ENCODE data around the gene APP.

The APP gene

DNA sequence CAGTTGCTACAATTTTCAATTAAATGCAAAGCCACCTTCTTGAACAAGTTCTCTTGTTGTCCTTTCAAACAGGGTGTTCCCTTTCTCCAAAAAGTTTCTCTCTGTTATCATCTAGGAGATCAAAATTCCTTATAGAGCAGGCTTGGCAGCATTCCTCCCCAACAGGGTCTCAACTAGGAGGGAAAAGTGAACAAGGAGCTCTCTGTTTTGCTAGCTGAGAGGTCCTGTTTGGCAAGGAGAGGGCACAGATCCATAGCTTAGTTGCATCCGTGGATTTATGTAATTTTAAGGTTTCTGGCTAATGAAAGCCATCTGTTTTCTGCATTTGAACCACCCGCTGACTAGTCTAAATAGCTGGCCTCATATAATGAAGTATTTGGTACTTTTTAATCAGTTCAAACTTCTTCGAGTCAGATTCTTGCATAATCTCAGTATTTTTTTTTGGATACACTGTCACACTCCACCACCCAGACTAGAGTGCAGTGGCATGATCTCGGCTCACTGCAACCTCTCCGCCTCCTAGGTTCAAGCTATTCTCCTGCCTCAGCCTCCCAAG lies 54.0 kb downstream of the APP start:
- no peak for TF ChIP-seq EZH2phosphoT487 (IDR thresholded peaks at IDR 0.05; ENCODE audit: borderline replicate concordance, low read length)
- TF ChIP-seq, protein P1, sequence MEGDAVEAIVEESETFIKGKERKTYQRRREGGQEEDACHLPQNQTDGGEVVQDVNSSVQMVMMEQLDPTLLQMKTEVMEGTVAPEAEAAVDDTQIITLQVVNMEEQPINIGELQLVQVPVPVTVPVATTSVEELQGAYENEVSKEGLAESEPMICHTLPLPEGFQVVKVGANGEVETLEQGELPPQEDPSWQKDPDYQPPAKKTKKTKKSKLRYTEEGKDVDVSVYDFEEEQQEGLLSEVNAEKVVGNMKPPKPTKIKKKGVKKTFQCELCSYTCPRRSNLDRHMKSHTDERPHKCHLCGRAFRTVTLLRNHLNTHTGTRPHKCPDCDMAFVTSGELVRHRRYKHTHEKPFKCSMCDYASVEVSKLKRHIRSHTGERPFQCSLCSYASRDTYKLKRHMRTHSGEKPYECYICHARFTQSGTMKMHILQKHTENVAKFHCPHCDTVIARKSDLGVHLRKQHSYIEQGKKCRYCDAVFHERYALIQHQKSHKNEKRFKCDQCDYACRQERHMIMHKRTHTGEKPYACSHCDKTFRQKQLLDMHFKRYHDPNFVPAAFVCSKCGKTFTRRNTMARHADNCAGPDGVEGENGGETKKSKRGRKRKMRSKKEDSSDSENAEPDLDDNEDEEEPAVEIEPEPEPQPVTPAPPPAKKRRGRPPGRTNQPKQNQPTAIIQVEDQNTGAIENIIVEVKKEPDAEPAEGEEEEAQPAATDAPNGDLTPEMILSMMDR (IDR thresholded peaks at IDR 0.05; ENCODE audit: low read depth, low read length, poor library complexity, severe bottlenecking), result no peak
- no peaks in the 10 kb centered on the region for H3K27me3 ChIP-seq (ENCODE audit: control insufficient read depth, low read length)
- no peaks in the 10 kb centered on the region for H3K9me3 ChIP-seq (ENCODE audit: control insufficient read depth, insufficient read depth, low read length)
- H3F3A ChIP-seq (ENCODE audit: control insufficient read depth, insufficient read depth), result no peaks in the 10 kb centered on the region
- H3K27ac ChIP-seq (ENCODE audit: low read depth, low read length), result no peak overlapping the region
- H4K20me1 ChIP-seq (ENCODE audit: control insufficient read depth, insufficient read depth, low read depth, low read length), result no peaks in the 10 kb centered on the region
- no peaks in the 10 kb centered on the region for H3K36me3 ChIP-seq (ENCODE audit: control insufficient read depth, low read length)
- H3K4me1 ChIP-seq (ENCODE audit: control insufficient read depth, low read length), result no peaks in the 10 kb centered on the region
- H3K9me2 ChIP-seq (replicated peaks; ENCODE audit: control insufficient read depth, low read length), result no peaks in the 10 kb centered on the region
- H3K4me3 ChIP-seq (ENCODE audit: low read length), result no peak overlapping the region
- no peaks in the 10 kb centered on the region for H3K79me2 ChIP-seq (ENCODE audit: control insufficient read depth, low read length)
- H3K4me2 ChIP-seq (ENCODE audit: low read length), result no peak overlapping the region

- no peaks in the 10 kb centered on the region for H3K9me2 ChIP-seq (replicated peaks; ENCODE audit: control insufficient read depth, low read length)
- H3K27ac ChIP-seq (ENCODE audit: low read depth, low read length), result no peak overlapping the region
- H3K4me1 ChIP-seq (ENCODE audit: control insufficient read depth, low read length), result no peaks in the 10 kb centered on the region
- H3K4me3 ChIP-seq (ENCODE audit: low read length), result no peak overlapping the region
- H3K36me3 ChIP-seq (ENCODE audit: control insufficient read depth, low read length), result no peaks in the 10 kb centered on the region
- H3K9me3 ChIP-seq (ENCODE audit: control insufficient read depth, insufficient read depth, low read length), result no peaks in the 10 kb centered on the region
- H3K79me2 ChIP-seq (ENCODE audit: control insufficient read depth, low read length), result no peaks in the 10 kb centered on the region
- no peak overlapping the region for H3K4me2 ChIP-seq (ENCODE audit: low read length)
- no peaks in the 10 kb centered on the region for H3K27me3 ChIP-seq (ENCODE audit: control insufficient read depth, low read length)
- TF ChIP-seq, protein P1 (IDR thresholded peaks at IDR 0.05; ENCODE audit: low read depth, low read length, poor library complexity, severe bottlenecking), result no peak
- no peak for TF ChIP-seq EZH2phosphoT487 (IDR thresholded peaks at IDR 0.05; ENCODE audit: borderline replicate concordance, low read length)
- no peaks in the 10 kb centered on the region for H4K20me1 ChIP-seq (ENCODE audit: control insufficient read depth, insufficient read depth, low read depth, low read length)
- H3F3A ChIP-seq (ENCODE audit: control insufficient read depth, insufficient read depth), result no peaks in the 10 kb centered on the region
These were observed 54.7 kb downstream of the APP start for GRCh38 chr21:26115899-26116298.

DNA sequence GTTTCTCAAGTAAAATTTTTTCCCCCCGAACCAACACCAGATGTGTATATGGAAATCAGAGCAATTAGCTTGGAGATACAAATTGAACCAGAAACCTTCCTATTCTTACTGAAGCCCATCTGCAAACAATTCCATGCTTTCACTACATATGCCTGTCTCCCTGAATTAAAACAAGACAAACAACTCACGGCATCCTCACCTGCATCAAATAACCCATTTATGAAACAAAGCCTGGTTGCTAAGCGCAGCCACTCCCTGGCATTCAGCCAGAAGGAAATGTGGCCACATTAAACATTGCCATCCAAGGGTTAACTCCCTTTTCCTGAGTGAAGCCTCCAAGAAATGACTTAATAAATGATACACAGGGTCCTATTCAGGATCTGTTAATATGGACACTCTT lies 55.3 kb downstream of the APP start:
- H3K4me1 ChIP-seq (ENCODE audit: control insufficient read depth, low read length), result no peaks in the 10 kb centered on the region
- TF ChIP-seq, protein P1 (IDR thresholded peaks at IDR 0.05; ENCODE audit: low read depth, low read length, poor library complexity, severe bottlenecking), result no peak
- no peak for TF ChIP-seq EZH2phosphoT487 (IDR thresholded peaks at IDR 0.05; ENCODE audit: borderline replicate concordance, low read length)
- no peaks in the 10 kb centered on the region for H3K27me3 ChIP-seq (ENCODE audit: control insufficient read depth, low read length)
- no peak overlapping the region for H3K27ac ChIP-seq (ENCODE audit: low read depth, low read length)
- H4K20me1 ChIP-seq (ENCODE audit: control insufficient read depth, insufficient read depth, low read depth, low read length), result no peaks in the 10 kb centered on the region
- H3K9me2 ChIP-seq (replicated peaks; ENCODE audit: control insufficient read depth, low read length), result no peaks in the 10 kb centered on the region
- H3K79me2 ChIP-seq (ENCODE audit: control insufficient read depth, low read length), result no peaks in the 10 kb centered on the region
- no peaks in the 10 kb centered on the region for H3K9me3 ChIP-seq (ENCODE audit: control insufficient read depth, insufficient read depth, low read length)
- no peak overlapping the region for H3K4me2 ChIP-seq (ENCODE audit: low read length)
- no peaks in the 10 kb centered on the region for H3K36me3 ChIP-seq (ENCODE audit: control insufficient read depth, low read length)
- H3F3A ChIP-seq (ENCODE audit: control insufficient read depth, insufficient read depth), result no peaks in the 10 kb centered on the region
- H3K4me3 ChIP-seq (ENCODE audit: low read length), result no peak overlapping the region

Data from DOHH2 (cell line).